ENCODE measurements around the gene RUFY2.

The RUFY2 gene

DNA sequence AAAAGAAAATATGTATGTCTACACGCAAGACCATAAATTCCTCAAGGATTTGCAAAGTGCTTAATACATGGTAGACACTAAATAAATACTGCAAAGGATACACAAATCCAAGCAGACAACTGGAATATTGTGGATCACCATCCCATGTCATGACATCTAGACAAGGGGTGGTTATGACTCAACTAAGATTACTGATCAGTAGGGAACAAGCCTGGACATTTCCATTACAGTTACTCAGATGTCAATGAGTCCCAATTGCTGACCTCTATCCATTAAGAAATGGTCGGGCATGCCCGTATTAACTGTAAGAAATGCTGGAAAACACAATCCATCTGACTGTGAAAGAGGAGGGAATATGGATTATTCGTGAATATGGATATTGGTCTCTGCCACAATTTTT, 27.6 kb upstream of the RUFY2 start:
- DNase-seq (ENCODE audit: low read depth) = no peak
- TF ChIP-seq, protein P1, sequence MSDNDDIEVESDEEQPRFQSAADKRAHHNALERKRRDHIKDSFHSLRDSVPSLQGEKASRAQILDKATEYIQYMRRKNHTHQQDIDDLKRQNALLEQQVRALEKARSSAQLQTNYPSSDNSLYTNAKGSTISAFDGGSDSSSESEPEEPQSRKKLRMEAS (IDR thresholded peaks at IDR 0.05; ENCODE audit: low read depth, low read length) = no peak
- TF ChIP-seq, protein P2, sequence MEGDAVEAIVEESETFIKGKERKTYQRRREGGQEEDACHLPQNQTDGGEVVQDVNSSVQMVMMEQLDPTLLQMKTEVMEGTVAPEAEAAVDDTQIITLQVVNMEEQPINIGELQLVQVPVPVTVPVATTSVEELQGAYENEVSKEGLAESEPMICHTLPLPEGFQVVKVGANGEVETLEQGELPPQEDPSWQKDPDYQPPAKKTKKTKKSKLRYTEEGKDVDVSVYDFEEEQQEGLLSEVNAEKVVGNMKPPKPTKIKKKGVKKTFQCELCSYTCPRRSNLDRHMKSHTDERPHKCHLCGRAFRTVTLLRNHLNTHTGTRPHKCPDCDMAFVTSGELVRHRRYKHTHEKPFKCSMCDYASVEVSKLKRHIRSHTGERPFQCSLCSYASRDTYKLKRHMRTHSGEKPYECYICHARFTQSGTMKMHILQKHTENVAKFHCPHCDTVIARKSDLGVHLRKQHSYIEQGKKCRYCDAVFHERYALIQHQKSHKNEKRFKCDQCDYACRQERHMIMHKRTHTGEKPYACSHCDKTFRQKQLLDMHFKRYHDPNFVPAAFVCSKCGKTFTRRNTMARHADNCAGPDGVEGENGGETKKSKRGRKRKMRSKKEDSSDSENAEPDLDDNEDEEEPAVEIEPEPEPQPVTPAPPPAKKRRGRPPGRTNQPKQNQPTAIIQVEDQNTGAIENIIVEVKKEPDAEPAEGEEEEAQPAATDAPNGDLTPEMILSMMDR (IDR thresholded peaks at IDR 0.05; ENCODE audit: low read depth, low read length) = no peak
- TF ChIP-seq MYC (IDR thresholded peaks at IDR 0.05; ENCODE audit: low read depth, low read length) (no peak), POLR2A (IDR thresholded peaks at IDR 0.05; ENCODE audit: extremely low read depth, insufficient read length) (no peak)
- H3K4me3 ChIP-seq (ENCODE audit: low read depth, low read length) = no peak overlapping the region

DNA sequence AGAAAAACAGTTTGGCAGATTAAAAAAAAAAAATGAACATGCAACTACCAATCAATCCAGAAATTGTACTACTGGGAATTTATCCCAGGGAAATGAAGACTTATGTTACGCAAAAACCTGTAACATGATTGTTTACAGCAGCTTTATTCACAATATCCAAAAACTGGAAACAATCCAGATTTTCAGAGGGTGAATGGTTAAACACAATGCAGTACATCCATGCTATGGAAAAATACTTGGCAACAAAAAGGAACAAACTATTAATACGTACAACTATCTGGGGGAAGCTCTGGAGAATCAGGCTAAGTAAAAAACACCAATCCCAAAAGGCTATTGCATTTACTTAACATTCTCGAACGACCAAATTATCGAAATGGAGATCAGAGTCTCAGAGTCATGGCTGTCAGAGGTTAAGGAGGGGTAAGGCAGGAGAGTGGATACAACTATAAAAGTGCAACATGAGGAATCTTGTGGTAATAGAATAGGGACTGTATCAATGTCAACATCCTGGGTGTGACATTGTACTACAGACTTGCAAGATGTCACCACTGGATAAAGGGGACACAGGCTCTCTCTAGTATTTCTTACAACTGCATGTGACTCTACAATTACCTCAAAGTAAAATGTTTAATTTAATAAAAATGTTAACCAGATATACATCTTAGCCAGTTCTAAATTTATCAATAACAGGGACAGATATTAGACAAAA, 21.5 kb upstream of the RUFY2 start:
- TF ChIP-seq POLR2A (IDR thresholded peaks at IDR 0.05; ENCODE audit: extremely low read depth, insufficient read length) (no peak), MYC (IDR thresholded peaks at IDR 0.05; ENCODE audit: low read depth, low read length) (no peak)
- TF ChIP-seq, protein P1 (IDR thresholded peaks at IDR 0.05; ENCODE audit: low read depth, low read length) = no peak
- TF ChIP-seq, protein P2 (IDR thresholded peaks at IDR 0.05; ENCODE audit: low read depth, low read length) = no peak
- H3K4me3 ChIP-seq (ENCODE audit: low read depth, low read length) = no peak overlapping the region
- no peak for DNase-seq (ENCODE audit: low read depth)

DNA sequence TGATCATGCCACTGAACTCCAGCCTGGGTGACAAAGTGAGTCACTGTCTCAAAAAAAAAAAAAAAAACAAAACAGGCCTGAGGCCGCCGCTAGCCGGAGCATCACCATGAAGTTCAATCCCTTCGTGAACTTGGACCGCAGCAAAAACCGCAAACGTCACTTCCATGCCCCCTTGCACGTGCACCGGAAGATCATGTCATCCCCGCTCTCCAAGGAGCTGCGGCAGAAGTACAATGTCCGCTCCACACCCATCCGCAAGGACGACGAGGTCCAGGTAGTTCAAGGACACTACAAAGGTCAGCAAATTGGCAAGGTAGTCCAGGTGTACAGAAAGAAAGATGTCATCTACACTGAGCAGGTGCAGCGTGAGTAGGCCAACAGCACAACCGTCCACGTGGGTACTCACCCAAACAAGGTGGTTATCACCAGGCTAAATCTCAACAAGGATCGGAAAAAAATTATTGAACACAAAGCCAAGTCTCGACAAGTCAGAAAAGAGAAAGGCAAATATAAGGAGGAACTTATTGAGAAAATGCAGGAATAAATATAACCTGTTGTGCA, 17.5 kb upstream of the RUFY2 start:
- no peak for DNase-seq (ENCODE audit: low read depth)
- TF ChIP-seq, protein P2 (IDR thresholded peaks at IDR 0.05; ENCODE audit: low read depth, low read length) = no peak
- TF ChIP-seq, protein P1 (IDR thresholded peaks at IDR 0.05; ENCODE audit: low read depth, low read length) = no peak
- TF ChIP-seq MYC (IDR thresholded peaks at IDR 0.05; ENCODE audit: low read depth, low read length) (no peak), POLR2A (IDR thresholded peaks at IDR 0.05; ENCODE audit: extremely low read depth, insufficient read length) (no peak)
- H3K4me3 ChIP-seq (ENCODE audit: low read depth, low read length) = no peak overlapping the region

DNA sequence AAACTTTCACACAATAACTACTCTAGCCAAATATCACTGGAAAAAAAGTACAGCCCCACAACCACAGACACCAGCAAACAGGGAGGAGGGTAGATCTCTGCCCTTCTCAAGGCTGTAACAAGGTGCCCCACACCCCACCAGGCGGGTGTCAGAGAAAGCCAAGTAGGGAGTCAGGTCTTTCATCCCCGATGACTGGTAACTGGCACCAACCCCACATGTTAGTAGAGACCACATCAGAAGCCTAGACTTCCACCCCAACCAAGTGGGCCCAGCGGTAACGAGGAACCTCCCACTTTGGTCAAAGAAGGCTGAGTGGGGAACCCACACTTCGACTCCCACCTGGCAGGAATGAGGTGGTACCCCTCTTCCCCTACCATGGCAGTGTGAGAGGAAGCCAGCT, 16.4 kb upstream of the RUFY2 start:
- H3K4me3 ChIP-seq (ENCODE audit: low read depth, low read length) = no peak overlapping the region
- no peak for DNase-seq (ENCODE audit: low read depth)
- no peak for TF ChIP-seq POLR2A (IDR thresholded peaks at IDR 0.05; ENCODE audit: extremely low read depth, insufficient read length)
- TF ChIP-seq, protein P2 (IDR thresholded peaks at IDR 0.05; ENCODE audit: low read depth, low read length) = no peak
- TF ChIP-seq, protein P1 (IDR thresholded peaks at IDR 0.05; ENCODE audit: low read depth, low read length) = no peak
- TF ChIP-seq MYC (IDR thresholded peaks at IDR 0.05; ENCODE audit: low read depth, low read length) = no peak

DNA sequence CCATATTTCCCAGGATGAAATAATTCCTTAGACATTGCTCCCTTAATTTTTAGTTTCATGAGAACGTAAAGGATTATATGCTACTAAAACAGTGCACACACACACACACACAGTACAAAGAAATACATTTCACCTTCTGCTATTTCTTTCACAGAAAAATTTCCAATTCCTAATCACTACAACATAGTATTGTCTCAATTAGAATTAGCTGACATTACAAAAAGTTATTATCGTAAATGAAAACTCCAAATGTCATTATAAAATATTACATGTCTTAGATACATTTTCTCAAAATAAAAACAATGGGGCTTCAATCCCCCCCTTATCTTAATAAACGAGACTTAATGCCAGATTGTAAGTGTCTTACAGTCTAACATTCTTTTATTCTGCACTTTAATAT, 12.3 kb upstream of the RUFY2 start:
- no peak for TF ChIP-seq MYC (IDR thresholded peaks at IDR 0.05; ENCODE audit: low read depth, low read length)
- no peak for TF ChIP-seq POLR2A (IDR thresholded peaks at IDR 0.05; ENCODE audit: extremely low read depth, insufficient read length)
- TF ChIP-seq, protein P2 (IDR thresholded peaks at IDR 0.05; ENCODE audit: low read depth, low read length) = no peak
- TF ChIP-seq, protein P1 (IDR thresholded peaks at IDR 0.05; ENCODE audit: low read depth, low read length) = no peak
- no peak for DNase-seq (ENCODE audit: low read depth)

More for the DNA sequence above, 12.3 kb upstream of the RUFY2 start:
- no peak overlapping the region for H3K4me3 ChIP-seq (ENCODE audit: low read depth, low read length)

All from NB4 (cell line).